Thyroid gland (tissue), 4 donors: ENCODE results near the gene RNF149.

Source experiments
- CTCF ChIP-seq, 6 experiments: fragments of 200-600 bp in 3 of 6; fragments of 450-650 bp in 3 of 6; sonication (generic) in 3 of 6; IDR thresholded peaks; one replicate each; pipeline ENCODE4 v1.5.1; 2016 to 2019; ENCODE audit warnings: antibody characterized with exemption in 6 of 6, mild to moderate bottlenecking in 2 of 6, inconsistent platforms in 1 of 6, moderate library complexity in 1 of 6
- POLR2A ChIP-seq, 2 donors: fragments of 450-650 bp; IDR thresholded peaks; one replicate each; pipeline ENCODE4 v1.6.1; 2017; ENCODE audit warnings: antibody characterized with exemption in 2 of 2, mild to moderate bottlenecking in 2 of 2, moderate library complexity in 1 of 2

GRCh38 chr2:101278925-101279324 lies 29.6 kb downstream of the RNF149 start:
- TF ChIP-seq CTCF (IDR thresholded peaks at IDR 0.05) (no peak), POLR2A (IDR thresholded peaks at IDR 0.05) (no peak)
